CD8-positive, alpha-beta memory T cell (primary cell): Measurements from ENCODE around the gene CAMSAP3. TPM values are rescaled to one million over a fixed set of nuclear protein-coding genes. Genes with fewer than 3 reads are reported as not detected.

Experiments used
- CTCF ChIA-PET: fragments of 350-600 bp; sonication (Branson Sonifier 250); formaldehyde crosslinking; loops from one replicate; lab custom pipeline; 2021; ENCODE audit warnings: antibody characterized with exemption; lab: Charles Lee
- POLR2A ChIA-PET: fragments of 350-600 bp; sonication (Branson Sonifier 250); formaldehyde crosslinking; loops from one replicate; lab custom pipeline; 2021; ENCODE audit warnings: antibody characterized with exemption; lab: Charles Lee
- DNase-seq, 5 donors: peaks; one replicate each; pipeline versions ENCODE4 v3.0.0 to v3.0.0-alpha.2; 2020 to 2022; ENCODE audit warnings: mixed read lengths in 1 of 5
- H3K27ac ChIP-seq: one replicate; pipeline ENCODE4 v1.7.0; 2013; ENCODE audit warnings: low read depth, mild to moderate bottlenecking, low read length, moderate library complexity
- H3K27me3 ChIP-seq: 2 replicates; pipeline ENCODE4 v1.7.0; 2013; ENCODE audit warnings: low read length, mild to moderate bottlenecking; ENCODE audit not compliant: insufficient read depth, poor library complexity, severe bottlenecking
- H3K36me3 ChIP-seq: 2 replicates; pipeline ENCODE4 v1.7.0; 2013; ENCODE audit warnings: mild to moderate bottlenecking, low read length, moderate library complexity; ENCODE audit not compliant: insufficient read depth
- H3K4me1 ChIP-seq: 2 replicates; pipeline ENCODE4 v1.7.0; 2013; ENCODE audit warnings: mild to moderate bottlenecking, low read length, moderate library complexity; ENCODE audit not compliant: insufficient read depth
- H3K4me3 ChIP-seq: 2 replicates; pipeline ENCODE4 v1.7.0; 2013; ENCODE audit warnings: mild to moderate bottlenecking, low read length
- H3K9me3 ChIP-seq: 2 replicates; pipeline ENCODE4 v1.7.0; 2013; ENCODE audit warnings: mild to moderate bottlenecking, low read length
- H3K27ac Mint-ChIP-seq, 8 donors: one replicate each; pipeline ENCODE4 v1.8.0; 2020 to 2021; ENCODE audit warnings: mixed read lengths in 8 of 8, mild to moderate bottlenecking in 6 of 8, inconsistent platforms in 3 of 8, moderate library complexity in 3 of 8
- H3K27me3 Mint-ChIP-seq, 2 donors: one replicate each; pipeline ENCODE4 v1.8.0; 2020 to 2021; ENCODE audit warnings: mixed read lengths in 2 of 2, mild to moderate bottlenecking in 1 of 2, moderate library complexity in 1 of 2
- H3K36me3 Mint-ChIP-seq, 3 donors: one replicate each; pipeline ENCODE4 v1.8.0; 2020 to 2021; ENCODE audit warnings: mixed read lengths in 3 of 3, inconsistent platforms in 1 of 3, mild to moderate bottlenecking in 1 of 3
- H3K4me1 Mint-ChIP-seq, 3 donors: one replicate each; pipeline ENCODE4 v1.8.0; 2020 to 2021; ENCODE audit warnings: mixed read lengths in 3 of 3, inconsistent platforms in 1 of 3, mild to moderate bottlenecking in 1 of 3
- H3K4me3 Mint-ChIP-seq, 7 donors: one replicate each; pipeline ENCODE4 v1.8.0; 2020 to 2021; ENCODE audit warnings: mixed read lengths in 7 of 7, mild to moderate bottlenecking in 6 of 7, moderate library complexity in 4 of 7, inconsistent platforms in 2 of 7
- H3K9me3 Mint-ChIP-seq, 5 donors: one replicate each; pipeline ENCODE4 v1.8.0; 2020 to 2022; ENCODE audit warnings: mixed read lengths in 5 of 5, mild to moderate bottlenecking in 3 of 5, moderate library complexity in 2 of 5, inconsistent platforms in 1 of 5
- polyA plus RNA-seq: library from polyadenylated mRNA; unstranded; fragments of 300-500 nt; fragmentation: Illumina TruSeq; gene quantifications from one replicate; pipeline ENCODE4 v1.2.3, GENCODE V29; 2021
- total RNA-seq, 2 experiments: library from RNA; stranded (reverse); gene quantifications; one replicate each; pipeline ENCODE4 v1.2.3, GENCODE V29; 2021

The CAMSAP3 gene
- total and polyA plus RNA-seq, 3 experiments from 2014 or later = 0.07 to 0.31 (median 0.24) TPM

GRCh38 chr19:7618771-7619510 is 23.3 kb downstream of the CAMSAP3 start:
- POLR2A ChIA-PET = interaction anchor here (0.5 to 0.7 kb wide), 2 partner anchors 11 to 481 kb away, joined by 3 read pairs; partner anchors contain the start of gene PET100
- Histone ChIP-seq H3K4me3 (no peak overlapping the region), H3K4me1 (no peaks in the 10 kb centered on the region), H3K9me3 (no peaks in the 10 kb centered on the region), H3K36me3 (peaks cover 19% of the 10 kb centered on the region), H3K27me3 (no peaks in the 10 kb centered on the region), H3K27ac (no peak overlapping the region)
- Mint-ChIP-seq H3K27me3 (no peaks in the 10 kb centered on the region), H3K27ac (peak overlapping the region in 1 of 8 donors; percentile 67), H3K36me3 (peaks cover 11 to 59% (median 17%) of the 10 kb centered on the region in 3 donors), H3K4me1 (no peaks in the 10 kb centered on the region), H3K4me3 (no peak overlapping the region), H3K9me3 (no peaks in the 10 kb centered on the region)
- no peak for DNase-seq
- CTCF ChIA-PET = no interaction called here

- H3K9me3 Mint-ChIP-seq = no peaks in the 10 kb centered on the region
- Histone ChIP-seq H3K4me1 (no peaks in the 10 kb centered on the region), H3K9me3 (no peaks in the 10 kb centered on the region), H3K4me3 (no peak overlapping the region), H3K27ac (no peak overlapping the region), H3K36me3 (peaks cover 19% of the 10 kb centered on the region), H3K27me3 (no peaks in the 10 kb centered on the region)
- DNase-seq = no peak
- peak overlapping the region in 1 of 8 donors; percentile 61 for H3K27ac Mint-ChIP-seq
- POLR2A ChIA-PET = interaction anchor here (0.7 kb wide), 1 partner anchor 10 kb away, joined by 3 read pairs; the partner anchor contains the start of gene PET100
- H3K36me3 Mint-ChIP-seq = peaks cover 11 to 67% (median 17%) of the 10 kb centered on the region in 3 donors
- no peaks in the 10 kb centered on the region for H3K27me3 Mint-ChIP-seq
- H3K4me3 Mint-ChIP-seq = no peak overlapping the region
- CTCF ChIA-PET = no interaction called here
- H3K4me1 Mint-ChIP-seq = no peaks in the 10 kb centered on the region
Measured at GRCh38 chr19:7619671-7620441, 24.2 kb downstream of the CAMSAP3 start.

GRCh38 chr19:7620442-7621412 is 25.1 kb downstream of the CAMSAP3 start:
- Mint-ChIP-seq H3K4me1 (peaks cover 0 to 2% (median 0%) of the 10 kb centered on the region in 3 donors), H3K4me3 (no peak overlapping the region), H3K27me3 (no peaks in the 10 kb centered on the region), H3K27ac (peak overlapping the region in 1 of 8 donors; percentile 54), H3K9me3 (no peaks in the 10 kb centered on the region), H3K36me3 (peaks cover 11 to 74% (median 17%) of the 10 kb centered on the region in 3 donors)
- H3K27ac ChIP-seq = no peak overlapping the region
- H3K4me3 ChIP-seq = no peak overlapping the region
- no peaks in the 10 kb centered on the region for H3K27me3 ChIP-seq
- no peak for DNase-seq
- H3K9me3 ChIP-seq = no peaks in the 10 kb centered on the region
- H3K4me1 ChIP-seq = no peaks in the 10 kb centered on the region
- CTCF ChIA-PET = no interaction called here
- H3K36me3 ChIP-seq = peaks cover 25% of the 10 kb centered on the region
- POLR2A ChIA-PET = no interaction called here

- H3K4me1 Mint-ChIP-seq = peaks cover 4 to 15% (median 8%) of the 10 kb centered on the region in 3 donors
- H3K4me3 Mint-ChIP-seq = no peak overlapping the region
- Histone ChIP-seq H3K4me1 (peaks cover 3% of the 10 kb centered on the region), H3K36me3 (peaks cover 37% of the 10 kb centered on the region), H3K9me3 (no peaks in the 10 kb centered on the region), H3K27me3 (no peaks in the 10 kb centered on the region), H3K27ac (no peak overlapping the region), H3K4me3 (no peak overlapping the region)
- peak overlapping the region in 3 of 8 donors; percentile 13 to 69 (median 52) for H3K27ac Mint-ChIP-seq
- no peaks in the 10 kb centered on the region for H3K9me3 Mint-ChIP-seq
- H3K36me3 Mint-ChIP-seq = peaks cover 11 to 81% (median 21%) of the 10 kb centered on the region in 3 donors
- CTCF ChIA-PET = no interaction called here
- H3K27me3 Mint-ChIP-seq = no peaks in the 10 kb centered on the region
- DNase-seq = no peak
- POLR2A ChIA-PET = no interaction called here
Measured at GRCh38 chr19:7622933-7623685, 27.4 kb downstream of the CAMSAP3 start.

GRCh38 chr19:7623725-7624603 is 28.3 kb downstream of the CAMSAP3 start:
- peaks cover 37% of the 10 kb centered on the region for H3K36me3 ChIP-seq
- H3K4me1 ChIP-seq = peaks cover 11% of the 10 kb centered on the region
- H3K27ac Mint-ChIP-seq = no peak overlapping the region
- H3K27me3 Mint-ChIP-seq = no peaks in the 10 kb centered on the region
- H3K36me3 Mint-ChIP-seq = peaks cover 5 to 77% (median 13%) of the 10 kb centered on the region in 3 donors
- no peak overlapping the region for H3K27ac ChIP-seq
- H3K9me3 Mint-ChIP-seq = no peaks in the 10 kb centered on the region
- no peaks in the 10 kb centered on the region for H3K27me3 ChIP-seq
- POLR2A ChIA-PET = no interaction called here
- no peak overlapping the region for H3K4me3 Mint-ChIP-seq
- CTCF ChIA-PET = no interaction called here
- no peak overlapping the region for H3K4me3 ChIP-seq
- no peak for DNase-seq
- no peaks in the 10 kb centered on the region for H3K9me3 ChIP-seq
- peaks cover 13 to 23% (median 17%) of the 10 kb centered on the region in 3 donors for H3K4me1 Mint-ChIP-seq

- Histone ChIP-seq H3K9me3 (no peaks in the 10 kb centered on the region), H3K36me3 (peaks cover 37% of the 10 kb centered on the region), H3K27me3 (no peaks in the 10 kb centered on the region), H3K4me1 (peaks cover 11% of the 10 kb centered on the region), H3K27ac (no peak overlapping the region), H3K4me3 (no peak overlapping the region)
- Mint-ChIP-seq H3K36me3 (peaks cover 5 to 82% (median 17%) of the 10 kb centered on the region in 3 donors), H3K9me3 (no peaks in the 10 kb centered on the region), H3K4me1 (peaks cover 21 to 32% (median 25%) of the 10 kb centered on the region in 3 donors), H3K4me3 (peak overlapping the region in 1 of 7 donors; percentile 23), H3K27me3 (no peaks in the 10 kb centered on the region), H3K27ac (no peak overlapping the region)
- DNase-seq = no peak
- CTCF ChIA-PET = no interaction called here
- POLR2A ChIA-PET = no interaction called here
Measured at GRCh38 chr19:7624810-7625209, 29.1 kb downstream of the CAMSAP3 start.
